B cell (primary cell): ENCODE data around the gene PROM1. TPM values are rescaled to one million over a fixed set of nuclear protein-coding genes. Genes with fewer than 3 reads are reported as not detected.

Experiments
- ATAC-seq: fragments of 200-7000 bp; cut with Tn5 transposase; one replicate; pipeline ENCODE4 v1.10.0; 2021; ENCODE audit warnings: low read depth, mild to moderate bottlenecking, moderate number of reproducible peaks, moderate library complexity
- CTCF ChIA-PET: fragments of 350-600 bp; sonication (Branson Sonifier 250); formaldehyde crosslinking; loops from one replicate; lab custom pipeline; 2021; ENCODE audit warnings: antibody characterized with exemption, inconsistent platforms; lab: Charles Lee
- POLR2A ChIA-PET: fragments of 350-600 bp; sonication (Branson Sonifier 250); formaldehyde crosslinking; loops from one replicate; lab custom pipeline; 2021; ENCODE audit warnings: antibody characterized with exemption; lab: Charles Lee
- DNase-seq: peaks from one replicate; pipeline ENCODE4 v3.0.0; 2013
- H2AFZ ChIP-seq: 2 replicates; pipeline ENCODE4 v1.6.1; 2012; ENCODE audit warnings: mild to moderate bottlenecking, low read depth, low read length; ENCODE audit not compliant: insufficient read depth, poor library complexity, severe bottlenecking
- H3K27ac ChIP-seq, 2 donors: 1 replicate in 1 of 2; 2 replicates in 1 of 2; pipeline ENCODE4 v1.5.1; 2012 to 2013; ENCODE audit warnings: low read length in 2 of 2, mild to moderate bottlenecking in 2 of 2, moderate library complexity in 1 of 2
- H3K27me3 ChIP-seq, 4 experiments: fragments of 200-600 bp in 1 of 4; sonication (generic) in 1 of 4; replicated peaks in 1 of 4; 1 replicate in 2 of 4; 2 replicates in 2 of 4; pipeline versions ENCODE4 v1.6.1 to v1.7.0; 2013 to 2016; ENCODE audit warnings: low read length in 3 of 4, mild to moderate bottlenecking in 2 of 4, mixed read lengths in 1 of 4, moderate library complexity in 1 of 4; ENCODE audit not compliant: insufficient read depth in 4 of 4, control insufficient read depth in 3 of 4; ENCODE audit errors: control extremely low read depth in 1 of 4
- H3K36me3 ChIP-seq, 2 experiments: replicated peaks in 1 of 2; 1 replicate in 1 of 2; 2 replicates in 1 of 2; pipeline versions ENCODE4 v1.6.1 to v1.7.1; 2013; ENCODE audit warnings: low read length in 1 of 2; ENCODE audit not compliant: insufficient read depth in 2 of 2, control insufficient read depth in 1 of 2; ENCODE audit errors: control extremely low read depth in 1 of 2, extremely low read depth in 1 of 2
- H3K4me1 ChIP-seq, 2 donors: fragments of 200-600 bp in 1 of 2; sonication (generic) in 1 of 2; 1 replicate in 1 of 2; 2 replicates in 1 of 2; pipeline versions ENCODE4 v1.5.1 to v1.6.1; 2013 to 2017; ENCODE audit warnings: low read length in 2 of 2; ENCODE audit not compliant: control insufficient read depth in 2 of 2, insufficient read depth in 2 of 2
- H3K4me2 ChIP-seq: replicated peaks from 2 replicates; pipeline ENCODE3; 2012; ENCODE audit warnings: mild to moderate bottlenecking, low read depth, low read length; ENCODE audit not compliant: poor library complexity, severe bottlenecking
- H3K4me3 ChIP-seq, 5 experiments: fragments of 200-600 bp in 1 of 5; sonication (generic) in 1 of 5; 1 replicate in 3 of 5; 2 replicates in 2 of 5; pipeline versions ENCODE4 v1.5.1 to v1.7.0; 2011 to 2016; ENCODE audit warnings: low read length in 4 of 5, mild to moderate bottlenecking in 4 of 5, low read depth in 2 of 5, control low read depth in 1 of 5, moderate library complexity in 1 of 5; ENCODE audit not compliant: insufficient read depth in 1 of 5; ENCODE audit errors: control extremely low read depth in 1 of 5, extremely low read depth in 1 of 5
- H3K79me2 ChIP-seq: fragments of 200-600 bp; sonication (generic); one replicate; pipeline ENCODE4 v1.6.0; 2016; ENCODE audit warnings: low read length; ENCODE audit not compliant: control insufficient read depth, insufficient read depth
- H3K9ac ChIP-seq: fragments of 200-600 bp; sonication (generic); 2 replicates; pipeline ENCODE4 v1.6.1; 2017; ENCODE audit warnings: mild to moderate bottlenecking, low read length, moderate library complexity
- H3K9me3 ChIP-seq, 3 donors: one replicate each; pipeline versions ENCODE4 v1.6.1 to v1.7.1; 2013; ENCODE audit warnings: low read length in 2 of 3; ENCODE audit not compliant: control insufficient read depth in 2 of 3, insufficient read depth in 1 of 3; ENCODE audit errors: control extremely low read depth in 1 of 3
- H4K20me1 ChIP-seq: 2 replicates; pipeline ENCODE4 v1.6.0; 2012; ENCODE audit warnings: mild to moderate bottlenecking, low read length; ENCODE audit not compliant: insufficient read depth, control insufficient read depth, poor library complexity, severe bottlenecking
- H3K27ac Mint-ChIP-seq: one replicate; pipeline ENCODE4 v1.8.0; 2021; ENCODE audit warnings: mixed read lengths
- H3K27me3 Mint-ChIP-seq: one replicate; pipeline ENCODE4 v1.8.0; 2021; ENCODE audit warnings: mixed read lengths
- H3K4me1 Mint-ChIP-seq: one replicate; pipeline ENCODE4 v1.8.0; 2021; ENCODE audit warnings: mixed read lengths
- H3K4me3 Mint-ChIP-seq: one replicate; pipeline ENCODE4 v1.8.0; 2021; ENCODE audit warnings: mixed read lengths
- H3K9me3 Mint-ChIP-seq: one replicate; pipeline ENCODE4 v1.8.0; 2022; ENCODE audit warnings: mixed read lengths; ENCODE audit not compliant: insufficient read depth
- EZH2 ChIP-seq: IDR thresholded peaks from 2 replicates; pipeline ENCODE4 v1.6.1; 2012; ENCODE audit warnings: borderline replicate concordance, low read depth, mild to moderate bottlenecking, moderate library complexity, low read length; ENCODE audit not compliant: insufficient read depth, poor library complexity, severe bottlenecking
- WGBS: methylation state at CpG from one replicate; pipeline ENCODE4 v1.1.5; 2013; ENCODE audit warnings: missing lambda C conversion rate; ENCODE audit not compliant: insufficient coverage; 5-methylcytosine and 5-hydroxymethylcytosine counted together
- intact Hi-C: fragments of 100-400 bp; cut with micrococcal nuclease; formaldehyde crosslinking; loops from one replicate; pipeline ENCODE4 v1.10.0; 2022
- polyA plus RNA-seq: library from polyadenylated mRNA; depleted of rRNA; stranded (reverse); fragments of >200 nt; gene quantifications from 2 replicates; pipeline ENCODE4 v1.2.3, GENCODE V29; 2012
- total RNA-seq, 2 donors: library from RNA; stranded (reverse); fragments of 120-200 nt in 1 of 2; gene quantifications; 1 replicate in 1 of 2; 2 replicates in 1 of 2; pipeline versions ENCODE4 v1.2.3 to v1.2.4, GENCODE V29; 2013 to 2022
- TF ChIP-seq, protein P1 (sequence below): fragments of 200-600 bp; IDR thresholded peaks from one replicate; pipeline ENCODE4 v1.8.0; 2022; ENCODE audit warnings: antibody characterized with exemption, mild to moderate bottlenecking

The PROM1 gene
- total and polyA plus RNA-seq, 2 donors (not counting 1 experiment from before 2014, with no cell fraction given), result 0.04 TPM; not detected in 1

DNA sequence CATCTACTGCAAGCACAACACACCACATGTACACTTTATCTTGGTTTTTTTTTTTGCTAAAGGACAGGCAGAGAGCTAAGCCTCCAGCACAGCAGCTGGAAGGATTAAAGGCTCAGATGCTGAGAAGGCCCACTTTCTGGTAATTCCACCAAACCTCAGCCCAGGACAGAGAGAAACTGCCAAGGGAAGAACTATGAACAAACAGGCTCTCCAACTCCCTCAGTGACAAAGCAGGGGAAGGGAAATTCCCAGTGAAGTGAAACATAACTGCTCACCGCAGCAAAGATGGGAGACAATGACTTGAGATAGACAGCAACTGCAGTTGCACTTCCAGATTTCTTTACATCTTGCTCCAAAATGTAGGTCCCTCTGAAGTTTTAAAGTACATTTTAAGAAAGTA is 4.8 kb downstream of the PROM1 start:
- peaks cover 0 to 17% (median 0%) of the 10 kb centered on the region in 3 donors for H3K9me3 ChIP-seq
- no peaks in the 10 kb centered on the region for H3K79me2 ChIP-seq
- H3K27me3 ChIP-seq, result peaks cover 0 to 46% (median 24%) of the 10 kb centered on the region in 4 experiments
- no peak overlapping the region for H3K4me3 ChIP-seq
- DNase-seq (no peak), ATAC-seq (no peak)
- H3K27ac ChIP-seq, result no peak overlapping the region
- peaks cover 23 to 25% of the 10 kb centered on the region in 2 donors for H3K4me1 ChIP-seq
- Mint-ChIP-seq H3K27ac (no peak overlapping the region), H3K27me3 (peaks cover 44% of the 10 kb centered on the region), H3K4me1 (peaks cover 18% of the 10 kb centered on the region), H3K4me3 (no peak overlapping the region), H3K9me3 (peaks cover 2% of the 10 kb centered on the region)
- H4K20me1 ChIP-seq, result no peaks in the 10 kb centered on the region
- intact Hi-C loops, result no loop called here
- POLR2A ChIA-PET, result no interaction called here
- CTCF ChIA-PET, result interaction anchor here (1.0 kb wide), 2 partner anchors 9 to 185 kb away, joined by 3 to 4 read pairs; no protein-coding TSS in a partner anchor
- H3K4me2 ChIP-seq, result no peak overlapping the region
- H3K36me3 ChIP-seq, result no peaks in the 10 kb centered on the region
- no peak for TF ChIP-seq EZH2
- TF ChIP-seq, protein P1, sequence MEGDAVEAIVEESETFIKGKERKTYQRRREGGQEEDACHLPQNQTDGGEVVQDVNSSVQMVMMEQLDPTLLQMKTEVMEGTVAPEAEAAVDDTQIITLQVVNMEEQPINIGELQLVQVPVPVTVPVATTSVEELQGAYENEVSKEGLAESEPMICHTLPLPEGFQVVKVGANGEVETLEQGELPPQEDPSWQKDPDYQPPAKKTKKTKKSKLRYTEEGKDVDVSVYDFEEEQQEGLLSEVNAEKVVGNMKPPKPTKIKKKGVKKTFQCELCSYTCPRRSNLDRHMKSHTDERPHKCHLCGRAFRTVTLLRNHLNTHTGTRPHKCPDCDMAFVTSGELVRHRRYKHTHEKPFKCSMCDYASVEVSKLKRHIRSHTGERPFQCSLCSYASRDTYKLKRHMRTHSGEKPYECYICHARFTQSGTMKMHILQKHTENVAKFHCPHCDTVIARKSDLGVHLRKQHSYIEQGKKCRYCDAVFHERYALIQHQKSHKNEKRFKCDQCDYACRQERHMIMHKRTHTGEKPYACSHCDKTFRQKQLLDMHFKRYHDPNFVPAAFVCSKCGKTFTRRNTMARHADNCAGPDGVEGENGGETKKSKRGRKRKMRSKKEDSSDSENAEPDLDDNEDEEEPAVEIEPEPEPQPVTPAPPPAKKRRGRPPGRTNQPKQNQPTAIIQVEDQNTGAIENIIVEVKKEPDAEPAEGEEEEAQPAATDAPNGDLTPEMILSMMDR, result no peak
- H3K9ac ChIP-seq, result no peak overlapping the region
- no CpG with 5 or more reads among the region's 1 CpG for WGBS
- H2AFZ ChIP-seq, result no peak overlapping the region

DNA sequence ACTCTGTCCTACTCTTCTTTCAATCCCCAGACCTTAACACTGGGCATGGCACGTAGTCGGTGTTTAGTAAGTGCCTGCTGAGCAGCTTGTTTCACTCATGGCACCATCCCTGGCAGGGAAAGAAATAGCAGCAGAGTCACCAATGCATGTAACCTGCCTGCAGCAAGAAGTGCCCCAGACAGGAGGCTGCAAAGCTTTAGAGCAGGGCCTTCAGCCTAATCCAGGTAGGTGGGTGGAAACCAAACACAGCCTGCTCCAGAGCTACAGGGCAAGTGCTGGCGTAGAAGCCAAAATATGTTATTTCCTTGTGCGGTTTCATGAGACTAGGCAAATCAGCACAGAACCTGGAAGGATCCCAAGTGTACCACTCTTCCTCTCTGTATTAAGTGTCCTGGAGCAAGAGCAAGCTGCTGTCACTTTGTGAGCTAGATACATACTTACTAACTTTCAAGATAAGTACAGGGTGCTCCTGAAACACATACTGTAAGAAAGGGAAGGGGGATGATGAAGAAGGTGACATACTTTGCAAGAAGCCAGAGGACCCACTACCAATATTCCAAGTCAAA is 5.5 kb downstream of the PROM1 start:
- no peak overlapping the region for H3K4me2 ChIP-seq
- no peak for ATAC-seq
- H3K4me1 Mint-ChIP-seq, result peaks cover 16% of the 10 kb centered on the region
- no peaks in the 10 kb centered on the region for H4K20me1 ChIP-seq
- peaks cover 0 to 17% (median 0%) of the 10 kb centered on the region in 3 donors for H3K9me3 ChIP-seq
- H3K79me2 ChIP-seq, result no peaks in the 10 kb centered on the region
- H3K27ac ChIP-seq, result no peak overlapping the region
- WGBS, result 84% methylated on average over 4 of the region's 4 CpGs
- POLR2A ChIA-PET, result no interaction called here
- intact Hi-C loops, result no loop called here
- DNase-seq, result no peak
- H3K4me3 ChIP-seq, result no peak overlapping the region
- CTCF ChIA-PET, result interaction anchor here (1.0 kb wide), 1 partner anchor 186 kb away, joined by 4 read pairs; no protein-coding TSS in a partner anchor
- H3K4me1 ChIP-seq, result peaks cover 15 to 17% of the 10 kb centered on the region in 2 donors
- H3K27me3 ChIP-seq, result peaks cover 0 to 38% (median 19%) of the 10 kb centered on the region in 4 experiments
- H3K27me3 Mint-ChIP-seq, result peaks cover 41% of the 10 kb centered on the region
- peaks cover 2% of the 10 kb centered on the region for H3K9me3 Mint-ChIP-seq
- H3K27ac Mint-ChIP-seq, result no peak overlapping the region
- H3K4me3 Mint-ChIP-seq, result no peak overlapping the region
- H3K36me3 ChIP-seq, result no peaks in the 10 kb centered on the region
- no peak overlapping the region for H3K9ac ChIP-seq
- no peak for TF ChIP-seq EZH2
- TF ChIP-seq, protein P1, result no peak
- H2AFZ ChIP-seq, result no peak overlapping the region
